ENCODE measurements around the gene CATSPER1.
A peak's percentile ranks its signal among the peaks of the same experiment; 100 is the strongest.

Gene CATSPER1

DNA sequence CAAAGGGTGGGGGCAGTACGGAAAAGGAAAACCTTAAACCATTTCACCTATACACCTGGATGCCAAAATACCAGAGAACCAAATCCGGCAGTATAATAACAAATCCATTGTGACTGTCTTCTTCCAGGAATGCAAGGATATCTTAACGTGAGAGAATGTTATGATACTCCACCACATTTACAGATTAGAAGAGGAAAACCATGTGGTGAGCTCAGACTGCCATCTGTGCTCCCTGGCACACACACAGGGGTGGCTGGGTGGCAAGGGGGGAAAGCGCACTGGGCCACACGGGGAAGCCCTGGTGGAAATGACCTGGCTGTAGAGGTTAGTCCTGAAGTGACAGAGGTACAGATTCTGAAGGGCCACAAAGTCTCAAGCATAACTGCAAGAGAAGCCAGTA lies 34.2 kb downstream of the CATSPER1 start:
- DNase-seq, result no peak

- DNase-seq, result peak; percentile 96
Observed at GRCh38 chr11:65988791-65989592, 37.3 kb downstream of the CATSPER1 start.

GRCh38 chr11:65987336-65987735 lies 38.9 kb downstream of the CATSPER1 start:
- no peak for DNase-seq

DNA sequence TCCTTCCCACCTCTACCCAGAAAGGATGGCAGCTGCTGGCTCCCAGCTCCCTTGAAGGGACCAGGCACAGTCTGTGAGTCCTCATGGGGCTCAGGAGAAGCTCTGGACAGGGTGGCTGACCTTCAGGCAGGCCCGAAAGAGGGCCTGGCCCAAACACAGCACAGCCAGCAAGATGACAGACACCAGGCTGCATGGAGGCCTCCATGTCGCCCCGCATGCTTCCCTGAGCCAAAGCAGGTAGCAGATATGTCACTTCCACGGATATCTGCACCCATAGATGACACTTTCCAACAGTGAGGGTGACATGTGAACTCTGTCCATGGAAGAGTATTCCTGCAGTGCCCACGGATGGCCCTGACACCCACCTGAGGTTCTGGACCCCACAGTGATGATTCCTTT lies 42.7 kb downstream of the CATSPER1 start:
- no peak for DNase-seq

- no peak for DNase-seq
Observed at GRCh38 chr11:65982824-65983588, 43.3 kb downstream of the CATSPER1 start.

GRCh38 chr11:65981972-65982823 lies 44.1 kb downstream of the CATSPER1 start:
- DNase-seq, result no peak

DNA sequence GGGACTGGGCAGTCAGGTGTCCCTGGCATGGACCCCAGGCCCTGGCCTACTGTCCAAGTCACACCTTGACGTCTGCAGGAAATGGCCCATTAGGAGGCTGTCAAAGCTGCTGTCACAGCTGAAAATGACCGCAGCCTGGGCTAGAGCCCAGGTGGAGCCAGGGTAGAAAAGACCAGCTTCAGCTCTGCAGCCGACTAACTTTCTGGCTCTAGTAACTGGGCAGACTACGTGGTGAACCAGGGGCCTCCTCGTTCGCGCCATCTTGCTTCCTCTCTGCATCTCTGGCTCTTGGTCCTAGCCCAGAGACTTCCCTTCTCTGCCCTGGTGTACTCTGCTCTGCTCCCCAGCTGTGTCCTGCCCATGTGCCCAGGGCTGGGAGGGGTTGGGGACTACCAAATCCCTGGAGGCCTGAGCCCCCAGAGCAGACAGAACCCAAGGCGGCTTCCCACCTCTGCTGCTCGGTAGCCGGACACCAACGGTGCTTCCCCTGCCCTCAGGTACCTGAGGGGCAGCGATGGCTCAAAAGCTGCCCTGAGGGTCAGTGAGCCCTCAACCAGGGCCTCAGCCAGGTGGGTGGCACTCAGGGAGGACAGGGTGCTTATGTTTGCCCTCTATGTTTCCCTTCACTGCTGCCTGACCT lies 45.1 kb downstream of the CATSPER1 start:
- DNase-seq, result no peak

GRCh38 chr11:65979261-65979759 lies 47.0 kb downstream of the CATSPER1 start:
- DNase-seq, result no peak

DNA sequence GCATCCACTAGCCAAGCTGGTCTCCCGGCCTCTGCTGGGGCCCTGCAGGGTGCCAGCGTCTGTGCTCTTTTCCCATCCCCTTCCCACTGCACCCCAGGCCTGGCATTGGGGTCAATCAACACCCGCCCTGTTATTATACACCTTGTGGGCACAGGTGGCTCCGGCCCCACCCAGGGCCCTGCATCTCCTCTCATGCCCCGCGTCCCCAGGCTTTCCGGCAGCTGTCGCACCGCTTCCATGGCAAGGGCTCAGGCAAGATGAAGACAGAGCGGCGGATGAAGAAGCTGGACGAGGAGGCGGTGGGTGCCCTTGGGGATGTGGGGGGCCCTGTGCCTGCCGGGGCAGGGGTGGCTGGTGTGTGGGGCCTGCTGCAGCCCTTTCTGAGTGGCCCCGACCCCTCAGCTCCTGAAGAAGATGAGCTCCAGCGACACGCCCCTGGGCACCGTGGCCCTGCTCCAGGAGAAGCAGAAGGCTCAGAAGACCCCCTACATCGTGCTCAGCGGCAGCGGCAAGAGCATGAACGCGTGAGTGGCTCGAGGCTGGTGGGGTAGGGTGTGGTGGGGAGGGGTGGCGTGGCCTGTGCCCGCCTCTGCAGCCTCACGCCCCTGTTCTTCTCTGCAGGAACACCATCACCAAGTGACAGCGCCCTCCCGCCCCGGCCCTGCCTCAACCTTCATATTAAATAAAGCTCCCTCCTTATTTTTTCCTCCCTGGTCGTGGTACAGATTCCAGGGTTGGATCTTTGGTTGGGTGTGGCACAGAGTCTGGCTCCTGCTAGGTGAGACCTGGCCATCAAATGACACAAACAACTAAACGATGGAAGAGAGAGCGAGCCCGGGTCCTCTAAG lies 47.7 kb downstream of the CATSPER1 start:
- DNase-seq, result no peak

DNA sequence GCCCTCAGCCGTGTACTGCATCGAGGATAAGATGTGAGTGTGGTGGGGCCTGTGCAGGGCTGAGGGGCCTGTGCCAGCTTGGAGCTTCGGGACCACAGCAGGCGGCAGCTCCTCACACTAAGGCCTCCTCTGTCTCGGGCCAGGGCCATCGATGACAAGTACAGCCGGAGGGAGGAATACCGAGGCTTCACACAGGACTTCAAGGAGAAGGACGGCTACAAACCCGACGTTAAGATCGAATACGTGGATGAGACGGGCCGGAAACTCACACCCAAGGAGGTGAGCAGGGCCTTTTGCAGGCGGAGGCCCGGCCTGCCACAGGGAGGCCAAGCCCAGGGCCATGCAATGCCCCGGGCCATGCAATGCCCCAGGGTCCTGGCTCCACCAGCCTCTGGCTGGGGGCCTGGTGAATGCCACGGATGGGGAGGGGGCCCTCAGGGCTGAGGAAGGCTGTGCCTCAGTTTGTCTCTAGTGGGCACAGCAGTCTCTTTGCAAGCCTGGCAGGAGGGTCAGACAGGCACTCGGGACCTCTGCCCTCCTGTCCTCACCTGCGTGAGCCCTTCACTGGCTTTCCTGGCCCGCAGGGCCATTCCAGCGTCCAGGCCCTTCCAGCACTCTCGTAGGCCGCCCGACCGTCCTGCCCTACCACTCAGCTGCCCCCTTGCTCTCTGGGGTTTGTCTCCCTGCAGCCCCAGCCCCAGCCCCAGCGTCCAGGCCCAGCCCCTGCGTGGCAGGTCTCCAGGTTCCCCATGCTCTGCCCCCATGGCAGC lies 48.5 kb downstream of the CATSPER1 start:
- DNase-seq, result no peak

- no peak for DNase-seq
Observed at GRCh38 chr11:65976216-65977176, 49.8 kb downstream of the CATSPER1 start.

DNA sequence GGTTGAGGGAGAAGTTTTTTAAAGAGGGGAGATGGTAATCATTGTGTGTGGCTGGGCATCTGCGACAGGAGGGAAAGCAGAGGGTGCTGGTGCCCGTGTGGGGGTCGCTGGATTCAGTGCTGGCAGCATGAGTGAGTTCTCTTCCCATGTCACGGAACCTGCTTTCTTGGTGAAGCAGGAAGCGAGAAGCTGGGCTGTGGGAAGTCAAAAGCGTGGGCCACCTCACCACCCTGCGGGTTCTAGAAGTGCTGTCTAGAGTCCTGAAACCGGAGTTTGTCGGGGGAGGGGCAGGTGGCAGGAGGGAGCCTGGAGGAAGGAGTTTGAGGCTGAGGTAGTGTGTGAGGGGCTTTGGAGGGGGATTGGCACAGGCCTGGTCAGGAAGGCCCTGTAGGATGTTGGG lies 50.5 kb downstream of the CATSPER1 start:
- no peak for DNase-seq

DNA sequence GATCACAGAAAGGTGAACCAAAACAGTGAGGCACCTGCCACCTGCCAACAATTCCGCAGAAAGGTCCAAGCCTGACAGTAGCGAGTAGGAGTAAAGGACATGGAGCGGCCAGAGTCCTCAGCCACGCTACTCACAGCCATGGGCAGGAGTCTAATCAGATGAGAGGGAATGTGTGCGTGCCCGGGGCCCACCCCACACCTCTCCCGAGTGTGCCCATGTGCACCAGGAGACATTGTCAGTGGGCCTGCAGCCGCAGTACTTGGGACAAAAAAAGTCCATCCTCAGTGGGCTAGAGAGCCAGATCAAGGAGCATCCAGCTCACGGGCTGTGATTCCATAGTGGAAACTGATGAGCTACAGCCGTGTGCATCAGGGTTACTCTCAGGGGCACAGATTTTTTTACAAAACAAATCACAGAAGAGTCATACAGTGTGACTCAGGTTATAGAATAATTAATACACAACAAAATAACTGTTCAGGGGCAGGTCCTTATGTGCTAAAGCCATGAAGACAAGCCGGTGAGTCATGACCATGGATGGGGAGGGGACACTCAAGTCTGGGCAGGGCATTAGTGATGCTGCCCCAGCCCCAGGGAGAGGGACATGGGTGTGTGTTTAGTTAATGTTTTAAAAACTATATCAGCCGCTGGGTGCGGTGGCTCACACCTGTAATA lies 52.7 kb downstream of the CATSPER1 start:
- DNase-seq, result no peak

GRCh38 chr11:65972116-65972515 lies 54.2 kb downstream of the CATSPER1 start:
- no peak for DNase-seq

- peak; percentile 7 for DNase-seq
Observed at GRCh38 chr11:65968600-65969482, 57.4 kb downstream of the CATSPER1 start.

- no peak for DNase-seq
Observed at GRCh38 chr11:65967329-65967934, 58.8 kb downstream of the CATSPER1 start.

Data from suppressor macrophage treated with lipopolysaccharide for 4 hours (primary cell).